B cell (primary cell): Measurements from ENCODE around the gene BRWD1. TPM values are rescaled to one million over a fixed set of nuclear protein-coding genes. Genes with fewer than 3 reads are reported as not detected.

Source experiments
- ATAC-seq: fragments of 200-7000 bp; cut with Tn5 transposase; one replicate; pipeline ENCODE4 v1.10.0; 2021; ENCODE audit warnings: low read depth, mild to moderate bottlenecking, moderate number of reproducible peaks, moderate library complexity
- CTCF ChIA-PET: fragments of 350-600 bp; sonication (Branson Sonifier 250); formaldehyde crosslinking; loops from one replicate; lab custom pipeline; 2021; ENCODE audit warnings: antibody characterized with exemption, inconsistent platforms; lab: Charles Lee
- POLR2A ChIA-PET: fragments of 350-600 bp; sonication (Branson Sonifier 250); formaldehyde crosslinking; loops from one replicate; lab custom pipeline; 2021; ENCODE audit warnings: antibody characterized with exemption; lab: Charles Lee
- DNase-seq: peaks from one replicate; pipeline ENCODE4 v3.0.0; 2013
- H2AFZ ChIP-seq: 2 replicates; pipeline ENCODE4 v1.6.1; 2012; ENCODE audit warnings: mild to moderate bottlenecking, low read depth, low read length; ENCODE audit not compliant: insufficient read depth, poor library complexity, severe bottlenecking
- H3K27ac ChIP-seq, 2 donors: 1 replicate in 1 of 2; 2 replicates in 1 of 2; pipeline ENCODE4 v1.5.1; 2012 to 2013; ENCODE audit warnings: low read length in 2 of 2, mild to moderate bottlenecking in 2 of 2, moderate library complexity in 1 of 2
- H3K27me3 ChIP-seq, 4 experiments: fragments of 200-600 bp in 1 of 4; sonication (generic) in 1 of 4; replicated peaks in 1 of 4; 1 replicate in 2 of 4; 2 replicates in 2 of 4; pipeline versions ENCODE4 v1.6.1 to v1.7.0; 2013 to 2016; ENCODE audit warnings: low read length in 3 of 4, mild to moderate bottlenecking in 2 of 4, mixed read lengths in 1 of 4, moderate library complexity in 1 of 4; ENCODE audit not compliant: insufficient read depth in 4 of 4, control insufficient read depth in 3 of 4; ENCODE audit errors: control extremely low read depth in 1 of 4
- H3K36me3 ChIP-seq, 2 experiments: replicated peaks in 1 of 2; 1 replicate in 1 of 2; 2 replicates in 1 of 2; pipeline versions ENCODE4 v1.6.1 to v1.7.1; 2013; ENCODE audit warnings: low read length in 1 of 2; ENCODE audit not compliant: insufficient read depth in 2 of 2, control insufficient read depth in 1 of 2; ENCODE audit errors: control extremely low read depth in 1 of 2, extremely low read depth in 1 of 2
- H3K4me1 ChIP-seq, 2 donors: fragments of 200-600 bp in 1 of 2; sonication (generic) in 1 of 2; 1 replicate in 1 of 2; 2 replicates in 1 of 2; pipeline versions ENCODE4 v1.5.1 to v1.6.1; 2013 to 2017; ENCODE audit warnings: low read length in 2 of 2; ENCODE audit not compliant: control insufficient read depth in 2 of 2, insufficient read depth in 2 of 2
- H3K4me2 ChIP-seq: replicated peaks from 2 replicates; pipeline ENCODE3; 2012; ENCODE audit warnings: mild to moderate bottlenecking, low read depth, low read length; ENCODE audit not compliant: poor library complexity, severe bottlenecking
- H3K4me3 ChIP-seq, 5 experiments: fragments of 200-600 bp in 1 of 5; sonication (generic) in 1 of 5; 1 replicate in 3 of 5; 2 replicates in 2 of 5; pipeline versions ENCODE4 v1.5.1 to v1.7.0; 2011 to 2016; ENCODE audit warnings: low read length in 4 of 5, mild to moderate bottlenecking in 4 of 5, low read depth in 2 of 5, control low read depth in 1 of 5, moderate library complexity in 1 of 5; ENCODE audit not compliant: insufficient read depth in 1 of 5; ENCODE audit errors: control extremely low read depth in 1 of 5, extremely low read depth in 1 of 5
- H3K79me2 ChIP-seq: fragments of 200-600 bp; sonication (generic); one replicate; pipeline ENCODE4 v1.6.0; 2016; ENCODE audit warnings: low read length; ENCODE audit not compliant: control insufficient read depth, insufficient read depth
- H3K9ac ChIP-seq: fragments of 200-600 bp; sonication (generic); 2 replicates; pipeline ENCODE4 v1.6.1; 2017; ENCODE audit warnings: mild to moderate bottlenecking, low read length, moderate library complexity
- H3K9me3 ChIP-seq, 3 donors: one replicate each; pipeline versions ENCODE4 v1.6.1 to v1.7.1; 2013; ENCODE audit warnings: low read length in 2 of 3; ENCODE audit not compliant: control insufficient read depth in 2 of 3, insufficient read depth in 1 of 3; ENCODE audit errors: control extremely low read depth in 1 of 3
- H4K20me1 ChIP-seq: 2 replicates; pipeline ENCODE4 v1.6.0; 2012; ENCODE audit warnings: mild to moderate bottlenecking, low read length; ENCODE audit not compliant: insufficient read depth, control insufficient read depth, poor library complexity, severe bottlenecking
- H3K27ac Mint-ChIP-seq: one replicate; pipeline ENCODE4 v1.8.0; 2021; ENCODE audit warnings: mixed read lengths
- H3K27me3 Mint-ChIP-seq: one replicate; pipeline ENCODE4 v1.8.0; 2021; ENCODE audit warnings: mixed read lengths
- H3K4me1 Mint-ChIP-seq: one replicate; pipeline ENCODE4 v1.8.0; 2021; ENCODE audit warnings: mixed read lengths
- H3K4me3 Mint-ChIP-seq: one replicate; pipeline ENCODE4 v1.8.0; 2021; ENCODE audit warnings: mixed read lengths
- H3K9me3 Mint-ChIP-seq: one replicate; pipeline ENCODE4 v1.8.0; 2022; ENCODE audit warnings: mixed read lengths; ENCODE audit not compliant: insufficient read depth
- EZH2 ChIP-seq: IDR thresholded peaks from 2 replicates; pipeline ENCODE4 v1.6.1; 2012; ENCODE audit warnings: borderline replicate concordance, low read depth, mild to moderate bottlenecking, moderate library complexity, low read length; ENCODE audit not compliant: insufficient read depth, poor library complexity, severe bottlenecking
- WGBS: methylation state at CpG from one replicate; pipeline ENCODE4 v1.1.5; 2013; ENCODE audit warnings: missing lambda C conversion rate; ENCODE audit not compliant: insufficient coverage; 5-methylcytosine and 5-hydroxymethylcytosine counted together
- intact Hi-C: fragments of 100-400 bp; cut with micrococcal nuclease; formaldehyde crosslinking; loops from one replicate; pipeline ENCODE4 v1.10.0; 2022
- polyA plus RNA-seq: library from polyadenylated mRNA; depleted of rRNA; stranded (reverse); fragments of >200 nt; gene quantifications from 2 replicates; pipeline ENCODE4 v1.2.3, GENCODE V29; 2012
- total RNA-seq, 2 donors: library from RNA; stranded (reverse); fragments of 120-200 nt in 1 of 2; gene quantifications; 1 replicate in 1 of 2; 2 replicates in 1 of 2; pipeline versions ENCODE4 v1.2.3 to v1.2.4, GENCODE V29; 2013 to 2022
- TF ChIP-seq, protein P1 (sequence below): fragments of 200-600 bp; IDR thresholded peaks from one replicate; pipeline ENCODE4 v1.8.0; 2022; ENCODE audit warnings: antibody characterized with exemption, mild to moderate bottlenecking

Gene BRWD1
- total and polyA plus RNA-seq, 2 donors (not counting 1 experiment from before 2014, with no cell fraction given), result 9.4 to 93.9 TPM

DNA sequence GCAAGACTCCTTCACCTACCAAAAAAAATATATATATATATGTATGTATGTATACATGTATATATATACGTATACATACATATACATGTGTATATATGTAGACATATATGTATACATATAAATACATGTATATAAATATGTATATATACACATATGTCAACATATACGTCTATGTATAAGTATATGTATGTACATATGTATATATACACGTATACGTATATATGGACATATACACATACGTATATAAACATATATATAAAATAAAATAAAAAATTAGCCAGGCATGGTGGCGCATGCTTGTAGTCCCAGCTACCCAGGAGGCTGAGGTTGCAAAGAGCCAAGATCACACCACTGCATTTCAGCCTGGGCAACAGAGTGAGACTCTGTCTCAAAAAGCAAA, 31.6 kb downstream of the BRWD1 start:
- Histone ChIP-seq H3K4me1 (no peaks in the 10 kb centered on the region), H3K4me3 (no peak overlapping the region), H3K4me2 (no peak overlapping the region), H3K27me3 (no peaks in the 10 kb centered on the region), H4K20me1 (peaks cover 6% of the 10 kb centered on the region), H2AFZ (no peak overlapping the region), H3K79me2 (no peaks in the 10 kb centered on the region), H3K36me3 (peaks cover 4 to 28% of the 10 kb centered on the region in 2 experiments), H3K9me3 (no peaks in the 10 kb centered on the region), H3K27ac (no peak overlapping the region), H3K9ac (no peak overlapping the region)
- 100% methylated on average over 1 of the region's 6 CpGs for WGBS
- intact Hi-C loops, result no loop called here
- no peak for DNase-seq
- no peaks in the 10 kb centered on the region for H3K27me3 Mint-ChIP-seq
- H3K4me3 Mint-ChIP-seq, result no peak overlapping the region
- no peak for ATAC-seq
- no peak for TF ChIP-seq EZH2
- TF ChIP-seq, protein P1, sequence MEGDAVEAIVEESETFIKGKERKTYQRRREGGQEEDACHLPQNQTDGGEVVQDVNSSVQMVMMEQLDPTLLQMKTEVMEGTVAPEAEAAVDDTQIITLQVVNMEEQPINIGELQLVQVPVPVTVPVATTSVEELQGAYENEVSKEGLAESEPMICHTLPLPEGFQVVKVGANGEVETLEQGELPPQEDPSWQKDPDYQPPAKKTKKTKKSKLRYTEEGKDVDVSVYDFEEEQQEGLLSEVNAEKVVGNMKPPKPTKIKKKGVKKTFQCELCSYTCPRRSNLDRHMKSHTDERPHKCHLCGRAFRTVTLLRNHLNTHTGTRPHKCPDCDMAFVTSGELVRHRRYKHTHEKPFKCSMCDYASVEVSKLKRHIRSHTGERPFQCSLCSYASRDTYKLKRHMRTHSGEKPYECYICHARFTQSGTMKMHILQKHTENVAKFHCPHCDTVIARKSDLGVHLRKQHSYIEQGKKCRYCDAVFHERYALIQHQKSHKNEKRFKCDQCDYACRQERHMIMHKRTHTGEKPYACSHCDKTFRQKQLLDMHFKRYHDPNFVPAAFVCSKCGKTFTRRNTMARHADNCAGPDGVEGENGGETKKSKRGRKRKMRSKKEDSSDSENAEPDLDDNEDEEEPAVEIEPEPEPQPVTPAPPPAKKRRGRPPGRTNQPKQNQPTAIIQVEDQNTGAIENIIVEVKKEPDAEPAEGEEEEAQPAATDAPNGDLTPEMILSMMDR, result no peak
- H3K4me1 Mint-ChIP-seq, result peaks cover 3% of the 10 kb centered on the region
- ChIA-PET POLR2A (no interaction called here), CTCF (no interaction called here)
- H3K9me3 Mint-ChIP-seq, result no peaks in the 10 kb centered on the region
- no peak overlapping the region for H3K27ac Mint-ChIP-seq

DNA sequence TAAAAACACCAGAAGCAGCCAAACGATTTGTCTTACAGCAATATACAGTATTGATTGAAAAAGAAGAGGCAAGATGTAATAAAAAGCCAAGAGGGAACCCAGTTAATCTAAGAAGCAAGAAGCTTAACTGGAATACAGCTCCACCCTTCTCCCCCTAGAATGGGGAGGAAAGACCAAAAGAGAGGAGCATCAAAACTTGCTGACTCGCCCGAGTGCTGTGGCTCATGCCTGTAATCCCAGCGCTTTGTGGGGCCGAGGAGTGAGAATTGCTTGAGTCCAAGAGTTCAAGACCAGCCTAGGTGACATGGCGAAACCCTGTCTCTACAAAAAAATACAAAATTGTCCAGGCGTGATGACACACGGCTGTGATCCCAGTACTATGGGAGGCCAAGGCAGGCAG, 32.2 kb downstream of the BRWD1 start:
- 100% methylated on average over 5 of the region's 8 CpGs for WGBS
- no peak overlapping the region for H3K27ac Mint-ChIP-seq
- intact Hi-C loops, result no loop called here

More for the DNA sequence above, 32.2 kb downstream of the BRWD1 start:
- H3K36me3 ChIP-seq, result peaks cover 5 to 32% of the 10 kb centered on the region in 2 experiments
- H3K9ac ChIP-seq, result no peak overlapping the region
- no peaks in the 10 kb centered on the region for H3K79me2 ChIP-seq
- CTCF ChIA-PET, result no interaction called here
- no peak for TF ChIP-seq EZH2
- TF ChIP-seq, protein P1, result no peak
- Mint-ChIP-seq H3K27me3 (no peaks in the 10 kb centered on the region), H3K4me1 (peaks cover 3% of the 10 kb centered on the region), H3K9me3 (no peaks in the 10 kb centered on the region), H3K4me3 (no peak overlapping the region)
- no peak overlapping the region for H2AFZ ChIP-seq
- no peak overlapping the region for H3K4me2 ChIP-seq
- H3K9me3 ChIP-seq, result no peaks in the 10 kb centered on the region
- no peak overlapping the region for H3K27ac ChIP-seq
- ATAC-seq (no peak), DNase-seq (no peak)
- H3K27me3 ChIP-seq, result no peaks in the 10 kb centered on the region
- POLR2A ChIA-PET, result interaction anchor here (0.8 kb wide), 1 partner anchor 31 kb away, joined by 3 read pairs; no protein-coding TSS in a partner anchor
- no peak overlapping the region for H3K4me3 ChIP-seq
- H4K20me1 ChIP-seq, result peaks cover 6% of the 10 kb centered on the region
- H3K4me1 ChIP-seq, result no peaks in the 10 kb centered on the region
